SK-N-SH (cell line): ENCODE results near the gene PPP3R1. TPM values are rescaled to one million over a fixed set of nuclear protein-coding genes. Genes with fewer than 3 reads are reported as not detected.

Experiments used
- CTCF ChIA-PET: fragments of 300-600, 350-600 bp; formaldehyde crosslinking; extraction: SDS; loops from one replicate; lab custom pipeline; 2021; lab: Yijun Ruan, JAX
- POLR2A ChIA-PET: fragments of 350-600 bp; sonication (Branson Sonifier 250); formaldehyde crosslinking; extraction: SDS; loops from one replicate; lab custom pipeline; 2020; ENCODE audit warnings: antibody characterized with exemption, inconsistent platforms; lab: Yijun Ruan, JAX
- DNase-seq: peaks from one replicate; pipeline ENCODE4 v3.0.0; 2012
- H2AFZ ChIP-seq: fragments of 200-600 bp; sonication (generic); 2 replicates; pipeline ENCODE4 v1.8.1; 2016; ENCODE audit warnings: antibody characterized with exemption, mild to moderate bottlenecking, low read depth
- H3F3A ChIP-seq: fragments of 200-600 bp; sonication (generic); replicated peaks from 2 replicates; pipeline ENCODE3; 2016; ENCODE audit warnings: antibody characterized with exemption, mild to moderate bottlenecking; ENCODE audit not compliant: insufficient read depth
- H3K27ac ChIP-seq, 2 experiments: fragments of 200-500 bp in 1 of 2; fragments of 200-600 bp in 1 of 2; sonication (Bioruptor generic) in 1 of 2; sonication (generic), shearing (Covaris generic) in 1 of 2; 2 replicates each; pipeline versions ENCODE4 v1.5.1 to v1.6.1; 2014 to 2016; ENCODE audit warnings: low read depth in 2 of 2, inconsistent platforms in 1 of 2, low read length in 1 of 2, mild to moderate bottlenecking in 1 of 2, mixed read lengths in 1 of 2
- H3K27me3 ChIP-seq: fragments of 200-600 bp; sonication (generic), shearing (Covaris generic); 2 replicates; pipeline ENCODE4 v1.6.1; 2016; ENCODE audit warnings: mixed run types; ENCODE audit not compliant: insufficient read depth
- H3K36me3 ChIP-seq, 2 experiments: fragments of 200-500 bp in 1 of 2; fragments of 200-600 bp in 1 of 2; sonication (Bioruptor generic) in 1 of 2; sonication (generic) in 1 of 2; replicated peaks in 1 of 2; 2 replicates each; pipeline versions ENCODE3 to v1.5.1; 2014 to 2016; ENCODE audit warnings: low read length in 1 of 2, mild to moderate bottlenecking in 1 of 2; ENCODE audit not compliant: insufficient read depth in 2 of 2, control insufficient read depth in 1 of 2
- H3K4me1 ChIP-seq, 2 experiments: fragments of 200-500 bp in 1 of 2; fragments of 200-600 bp in 1 of 2; sonication (Bioruptor generic) in 1 of 2; sonication (generic), shearing (Covaris generic) in 1 of 2; 2 replicates each; pipeline versions ENCODE4 v1.5.1 to v1.6.1; 2014 to 2016; ENCODE audit warnings: low read depth in 1 of 2, low read length in 1 of 2, mixed run types in 1 of 2; ENCODE audit not compliant: insufficient read depth in 2 of 2, control insufficient read depth in 1 of 2
- H3K4me2 ChIP-seq: fragments of 200-600 bp; sonication (generic), shearing (Covaris generic); 2 replicates; pipeline ENCODE4 v1.6.1; 2017; ENCODE audit warnings: mixed run types
- H3K4me3 ChIP-seq, 2 experiments: fragments of 200-500 bp in 1 of 2; fragments of 200-600 bp in 1 of 2; sonication (Bioruptor generic) in 1 of 2; sonication (generic), shearing (Covaris generic) in 1 of 2; 2 replicates each; pipeline versions ENCODE4 v1.5.1 to v1.8.1; 2014 to 2016; ENCODE audit warnings: low read depth in 2 of 2, inconsistent platforms in 1 of 2, low read length in 1 of 2, mild to moderate bottlenecking in 1 of 2, mixed read lengths in 1 of 2, moderate library complexity in 1 of 2
- H3K79me2 ChIP-seq: fragments of 200-600 bp; sonication (generic); 2 replicates; pipeline ENCODE4 v1.8.1; 2017; ENCODE audit warnings: mild to moderate bottlenecking; ENCODE audit not compliant: insufficient read depth
- H3K9ac ChIP-seq: fragments of 200-600 bp; sonication (generic); 2 replicates; pipeline ENCODE4 v1.6.1; 2017; ENCODE audit warnings: mixed run types
- H3K9me2 ChIP-seq: fragments of 200-600 bp; sonication (generic); 2 replicates; pipeline ENCODE4 v1.6.1; 2017; ENCODE audit warnings: mixed run types
- H3K9me3 ChIP-seq: fragments of 200-600 bp; sonication (generic); 2 replicates; pipeline ENCODE4 v1.6.1; 2017; ENCODE audit warnings: mixed run types, mild to moderate bottlenecking, moderate library complexity
- H4K20me1 ChIP-seq: fragments of 200-600 bp; sonication (generic); 2 replicates; pipeline ENCODE4 v1.6.1; 2017; ENCODE audit warnings: mild to moderate bottlenecking, mixed run types; ENCODE audit not compliant: insufficient read depth
- CTCF ChIP-seq: fragments of 200-600 bp; sonication (generic); IDR thresholded peaks from 2 replicates; pipeline ENCODE4 v1.6.1; 2017; ENCODE audit warnings: antibody characterized with exemption, mild to moderate bottlenecking, moderate library complexity
- ELF1 ChIP-seq: IDR thresholded peaks from 2 replicates; pipeline ENCODE4 v1.4.0; 2012
- GATA2 ChIP-seq: sonication (generic); formaldehyde crosslinking; IDR thresholded peaks from 2 replicates; pipeline ENCODE4 v1.5.0; 2020; ENCODE audit warnings: mild to moderate bottlenecking, missing genetic modification reagents
- JUND ChIP-seq: IDR thresholded peaks from 2 replicates; pipeline ENCODE4 v1.4.0; 2012
- MEF2A ChIP-seq: IDR thresholded peaks from 2 replicates; pipeline ENCODE4 v1.4.0; 2012; ENCODE audit warnings: low read depth, borderline replicate concordance
- PBX3 ChIP-seq: IDR thresholded peaks from 2 replicates; pipeline ENCODE4; 2012
- RXRA ChIP-seq: IDR thresholded peaks from 2 replicates; pipeline ENCODE4 v1.4.0; 2012; ENCODE audit warnings: low read depth, mild to moderate bottlenecking, borderline replicate concordance
- SIN3A ChIP-seq: IDR thresholded peaks from 2 replicates; pipeline ENCODE4 v1.6.1; 2012; ENCODE audit warnings: low read depth, mild to moderate bottlenecking, low read length, moderate library complexity, borderline replicate concordance
- TEAD4 ChIP-seq: IDR thresholded peaks from 2 replicates; pipeline ENCODE4 v1.4.0; 2012; ENCODE audit warnings: mild to moderate bottlenecking, borderline replicate concordance; ENCODE audit not compliant: insufficient read depth
- YY1 ChIP-seq: IDR thresholded peaks from 2 replicates; pipeline ENCODE4 v1.4.0; 2012; ENCODE audit warnings: low read depth, mild to moderate bottlenecking
- WGBS: methylation state at CpG from one replicate; pipeline ENCODE4 v1.1.6; 2017; ENCODE audit warnings: low lambda C conversion rate; 5-methylcytosine and 5-hydroxymethylcytosine counted together
- polyA plus RNA-seq, 3 experiments: library from polyadenylated mRNA; depleted of rRNA; stranded (reverse); fragments of >200 nt; gene quantifications; 2 replicates each; pipeline ENCODE4 v1.2.3, GENCODE V29; 2012
- TF ChIP-seq, protein P1 (sequence below): IDR thresholded peaks from 2 replicates; pipeline ENCODE4 v1.6.1; 2012; ENCODE audit warnings: mild to moderate bottlenecking, low read depth, low read length, moderate library complexity

PPP3R1 gene
- polyA plus RNA-seq, 1 of the 3 experiments (the other 2 are of a cell fraction), result 12.0 TPM

DNA sequence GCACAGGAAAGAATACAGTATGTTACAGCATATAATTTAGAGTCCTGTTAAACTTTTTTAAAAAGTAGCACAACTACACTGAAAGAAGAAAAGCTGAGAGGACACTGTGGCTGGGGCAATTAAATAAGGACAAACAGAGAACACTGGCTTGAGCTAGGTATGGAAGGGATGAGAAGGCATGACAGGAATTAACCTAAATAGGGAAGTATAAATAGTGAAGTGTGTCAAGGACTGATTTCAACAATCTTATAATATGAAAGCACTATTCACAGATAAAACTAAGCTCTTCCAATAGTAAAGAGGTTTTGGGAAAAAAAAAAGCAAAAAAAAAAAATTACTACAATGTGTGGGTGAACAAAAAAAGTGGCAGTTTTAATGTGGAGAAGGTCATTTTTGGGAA is 45.5 kb downstream of the PPP3R1 start:
- no peak overlapping the region for H3K4me3 ChIP-seq
- CTCF ChIA-PET, result interaction anchor here (1.3 to 2.0 kb wide), 5 partner anchors 10 to 235 kb away, joined by 3 to 12 read pairs (median 5); no protein-coding TSS in a partner anchor

GRCh38 chr2:68203587-68203986 is 48.7 kb downstream of the PPP3R1 start:
- DNase-seq, result no peak
- 85% methylated on average over 3 of the region's 3 CpGs for WGBS
- no peaks in the 10 kb centered on the region for H3K9me2 ChIP-seq
- CTCF ChIA-PET, result interaction anchor here (0.6 to 4.0 kb wide), 4 partner anchors 10 to 1004 kb away, joined by 3 to 14 read pairs (median 4); no protein-coding TSS in a partner anchor
- H3F3A ChIP-seq, result peaks cover 20% of the 10 kb centered on the region
- peak overlapping the region in 1 of 2 experiments; percentile 56; a peak in 2 of 4 replicates for H3K27ac ChIP-seq
- TF ChIP-seq CTCF (no peak), PBX3 (no peak), ELF1 (no peak), JUND (no peak), RXRA (no peak)
- peaks cover 74% of the 10 kb centered on the region for H4K20me1 ChIP-seq
- no peak overlapping the region for H2AFZ ChIP-seq
- no peaks in the 10 kb centered on the region for H3K27me3 ChIP-seq
- no peak overlapping the region for H3K4me3 ChIP-seq
- no peaks in the 10 kb centered on the region for H3K9me3 ChIP-seq
- H3K9ac ChIP-seq, result no peak overlapping the region
- peaks cover 6 to 11% of the 10 kb centered on the region in 2 experiments; a peak in 3 of 4 replicates for H3K4me1 ChIP-seq
- H3K4me2 ChIP-seq, result no peak overlapping the region
- H3K79me2 ChIP-seq, result peaks cover 99% of the 10 kb centered on the region
- POLR2A ChIA-PET, result no interaction called here
- H3K36me3 ChIP-seq, result peaks cover 9 to 27% of the 10 kb centered on the region in 2 experiments

More for the DNA sequence above, 45.5 kb downstream of the PPP3R1 start:
- H3K9me2 ChIP-seq, result no peaks in the 10 kb centered on the region
- H3K9ac ChIP-seq, result no peak overlapping the region
- no peak overlapping the region for H3K27ac ChIP-seq
- no peak overlapping the region for H3K4me2 ChIP-seq
- no peak for DNase-seq
- no peak overlapping the region for H2AFZ ChIP-seq
- POLR2A ChIA-PET, result no interaction called here
- no peak for TF ChIP-seq MEF2A
- no peak for TF ChIP-seq YY1
- TF ChIP-seq, protein P1, sequence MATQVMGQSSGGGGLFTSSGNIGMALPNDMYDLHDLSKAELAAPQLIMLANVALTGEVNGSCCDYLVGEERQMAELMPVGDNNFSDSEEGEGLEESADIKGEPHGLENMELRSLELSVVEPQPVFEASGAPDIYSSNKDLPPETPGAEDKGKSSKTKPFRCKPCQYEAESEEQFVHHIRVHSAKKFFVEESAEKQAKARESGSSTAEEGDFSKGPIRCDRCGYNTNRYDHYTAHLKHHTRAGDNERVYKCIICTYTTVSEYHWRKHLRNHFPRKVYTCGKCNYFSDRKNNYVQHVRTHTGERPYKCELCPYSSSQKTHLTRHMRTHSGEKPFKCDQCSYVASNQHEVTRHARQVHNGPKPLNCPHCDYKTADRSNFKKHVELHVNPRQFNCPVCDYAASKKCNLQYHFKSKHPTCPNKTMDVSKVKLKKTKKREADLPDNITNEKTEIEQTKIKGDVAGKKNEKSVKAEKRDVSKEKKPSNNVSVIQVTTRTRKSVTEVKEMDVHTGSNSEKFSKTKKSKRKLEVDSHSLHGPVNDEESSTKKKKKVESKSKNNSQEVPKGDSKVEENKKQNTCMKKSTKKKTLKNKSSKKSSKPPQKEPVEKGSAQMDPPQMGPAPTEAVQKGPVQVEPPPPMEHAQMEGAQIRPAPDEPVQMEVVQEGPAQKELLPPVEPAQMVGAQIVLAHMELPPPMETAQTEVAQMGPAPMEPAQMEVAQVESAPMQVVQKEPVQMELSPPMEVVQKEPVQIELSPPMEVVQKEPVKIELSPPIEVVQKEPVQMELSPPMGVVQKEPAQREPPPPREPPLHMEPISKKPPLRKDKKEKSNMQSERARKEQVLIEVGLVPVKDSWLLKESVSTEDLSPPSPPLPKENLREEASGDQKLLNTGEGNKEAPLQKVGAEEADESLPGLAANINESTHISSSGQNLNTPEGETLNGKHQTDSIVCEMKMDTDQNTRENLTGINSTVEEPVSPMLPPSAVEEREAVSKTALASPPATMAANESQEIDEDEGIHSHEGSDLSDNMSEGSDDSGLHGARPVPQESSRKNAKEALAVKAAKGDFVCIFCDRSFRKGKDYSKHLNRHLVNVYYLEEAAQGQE, result no peak
- TF ChIP-seq PBX3, result no peak
- no peak for TF ChIP-seq SIN3A
- TF ChIP-seq TEAD4, result no peak
- TF ChIP-seq GATA2 (CRISPR knock-in tag), result no peak
- TF ChIP-seq, all 33 proteins: peak for 0
- peaks cover 3 to 31% of the 10 kb centered on the region in 2 experiments for H3K36me3 ChIP-seq
- H4K20me1 ChIP-seq, result peaks cover 73% of the 10 kb centered on the region
- no peaks in the 10 kb centered on the region for H3K27me3 ChIP-seq
- H3K79me2 ChIP-seq, result peaks cover 99% of the 10 kb centered on the region
- peaks cover 5 to 6% of the 10 kb centered on the region in 2 experiments; a peak in 2 of 4 replicates for H3K4me1 ChIP-seq
- H3K9me3 ChIP-seq, result no peaks in the 10 kb centered on the region
- H3F3A ChIP-seq, result peaks cover 3% of the 10 kb centered on the region
